ENCODE results near the gene KRTAP5-7. TPM values are rescaled to one million over a fixed set of nuclear protein-coding genes. Genes with fewer than 3 reads are reported as not detected.
A peak's percentile ranks its signal among the peaks of the same experiment; 100 is the strongest.

Gene KRTAP5-7
- total and polyA plus RNA-seq, 2 donors from 2014 or later, result 0.22 TPM; not detected in 1

DNA sequence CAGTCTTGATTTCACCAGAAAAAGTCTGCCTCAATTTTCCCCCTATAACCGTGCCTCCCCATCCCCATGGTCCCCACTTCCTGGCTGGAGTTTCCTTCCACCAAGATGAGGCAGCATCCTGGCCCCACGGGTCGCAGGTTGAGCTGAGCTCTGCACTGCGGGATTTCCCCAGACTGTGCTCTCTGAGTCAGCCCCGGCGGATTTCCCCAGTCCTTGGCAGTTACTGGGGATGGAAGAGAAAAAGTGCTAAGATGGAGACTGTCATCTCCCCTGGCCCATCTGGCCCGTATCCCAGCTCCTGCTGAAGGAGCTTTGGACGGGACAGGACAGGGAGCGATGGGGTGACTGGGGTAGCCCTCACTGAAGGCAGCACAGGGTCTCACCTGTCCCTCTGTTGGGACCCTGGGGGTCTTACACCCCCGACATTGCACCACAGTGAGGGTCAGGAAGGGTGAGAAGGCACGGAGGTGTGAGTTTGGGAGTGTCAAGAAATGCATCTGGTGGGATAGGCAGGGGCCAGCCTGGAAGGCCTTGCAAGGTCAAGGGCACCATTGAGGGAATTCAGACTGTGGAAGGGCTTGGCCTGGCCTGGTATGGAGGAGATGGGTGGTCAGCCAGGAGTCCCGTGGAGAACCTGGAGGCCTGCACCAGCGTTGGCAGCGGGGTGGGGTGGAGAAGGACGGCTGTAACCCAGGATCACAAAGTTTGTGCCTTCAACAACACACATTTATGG lies 37.6 kb upstream of the KRTAP5-7 start:
- no peak for FAIRE-seq

DNA sequence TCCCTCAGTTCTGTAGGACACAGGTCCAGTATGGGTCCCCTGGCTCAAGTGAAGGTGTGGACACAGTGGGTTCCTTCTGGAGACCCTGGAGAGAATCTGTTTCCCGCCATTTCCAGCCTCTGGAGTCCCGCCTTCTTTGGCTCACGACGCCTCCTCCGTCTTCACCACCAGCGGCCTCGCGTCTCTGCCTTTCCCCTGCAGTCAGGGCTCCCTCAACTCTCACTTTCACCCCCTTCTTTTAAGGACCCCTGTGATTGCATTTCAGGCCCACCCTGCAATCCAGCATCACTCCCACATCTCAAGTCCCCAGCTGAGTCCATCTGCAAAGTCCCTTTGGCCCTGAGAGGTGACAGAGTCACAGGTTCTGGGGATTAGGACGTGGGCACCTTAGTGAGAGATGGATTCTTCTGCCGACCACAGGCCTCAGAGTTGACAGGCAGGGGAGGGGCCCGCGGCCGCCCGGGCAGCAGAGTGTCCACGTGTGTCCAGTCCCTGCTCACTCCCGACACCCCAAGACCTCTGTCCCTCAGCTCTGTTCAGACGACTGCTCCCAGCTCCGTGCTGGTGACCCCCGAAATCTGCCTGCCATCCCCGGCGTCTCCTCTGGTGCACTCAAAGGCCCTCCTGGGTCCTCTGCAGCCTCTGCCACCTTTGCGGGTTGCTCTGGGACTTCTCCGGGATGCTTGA lies 36.9 kb upstream of the KRTAP5-7 start:
- H3K36me3 ChIP-seq (ENCODE audit: control insufficient read depth in 2 of 3, insufficient read depth in 3 of 3, low read length in 3 of 3), result peaks cover 4 to 27% (median 14%) of the 10 kb centered on the region in 3 donors
- no peak overlapping the region for H3K4me3 ChIP-seq (ENCODE audit: low read length in 3 of 3)
- H3K4me1 ChIP-seq (ENCODE audit: control insufficient read depth in 2 of 3, insufficient read depth in 2 of 3, low read depth in 1 of 3, low read length in 3 of 3), result peaks cover 0 to 2% (median 0%) of the 10 kb centered on the region in 3 donors
- no peaks in the 10 kb centered on the region for H3K27me3 ChIP-seq (ENCODE audit: control insufficient read depth, insufficient read depth, low read length)
- DNase-seq (peak in 1 of 5 donors; percentile 26), FAIRE-seq (no peak)
- no peak overlapping the region for H3K9ac ChIP-seq (ENCODE audit: low read length in 3 of 3)
- H3K27ac ChIP-seq (ENCODE audit: low read depth in 2 of 2, low read length in 2 of 2), result no peak overlapping the region
- H3K9me3 ChIP-seq (ENCODE audit: control insufficient read depth in 2 of 3, insufficient read depth in 1 of 3, low read length in 3 of 3), result no peaks in the 10 kb centered on the region
- no peak for TF ChIP-seq CTCF (IDR thresholded peaks at IDR 0.05; ENCODE audit: borderline replicate concordance, extremely low read depth, insufficient read depth)
- intact Hi-C loops (cut with DNase I), result no loop called here

More for the DNA sequence above, 37.6 kb upstream of the KRTAP5-7 start:
- no peak for TF ChIP-seq CTCF (IDR thresholded peaks at IDR 0.05; ENCODE audit: borderline replicate concordance, extremely low read depth, insufficient read depth)
- Histone ChIP-seq H3K27ac (ENCODE audit: low read depth in 2 of 2, low read length in 2 of 2) (no peak overlapping the region), H3K27me3 (ENCODE audit: control insufficient read depth, insufficient read depth, low read length) (no peaks in the 10 kb centered on the region), H3K4me3 (ENCODE audit: low read length in 3 of 3) (no peak overlapping the region), H3K36me3 (ENCODE audit: control insufficient read depth in 2 of 3, insufficient read depth in 3 of 3, low read length in 3 of 3) (peaks cover 6 to 32% (median 19%) of the 10 kb centered on the region in 3 donors), H3K9ac (ENCODE audit: low read length in 3 of 3) (no peak overlapping the region), H3K4me1 (ENCODE audit: control insufficient read depth in 2 of 3, insufficient read depth in 2 of 3, low read depth in 1 of 3, low read length in 3 of 3) (peaks cover 0 to 2% (median 0%) of the 10 kb centered on the region in 3 donors), H3K9me3 (ENCODE audit: control insufficient read depth in 2 of 3, insufficient read depth in 1 of 3, low read length in 3 of 3) (no peaks in the 10 kb centered on the region)
- intact Hi-C loops (cut with DNase I), result no loop called here
- peak in 2 of 5 donors; percentile 18 to 30 for DNase-seq

GRCh38 chr11:71490731-71491390 lies 36.2 kb upstream of the KRTAP5-7 start:
- intact Hi-C loops (cut with DNase I), result no loop called here
- FAIRE-seq (no peak), DNase-seq (no peak)
- no peak for TF ChIP-seq CTCF (IDR thresholded peaks at IDR 0.05; ENCODE audit: borderline replicate concordance, extremely low read depth, insufficient read depth)
- Histone ChIP-seq H3K4me3 (ENCODE audit: low read length in 3 of 3) (no peak overlapping the region), H3K4me1 (ENCODE audit: control insufficient read depth in 2 of 3, insufficient read depth in 2 of 3, low read depth in 1 of 3, low read length in 3 of 3) (peaks cover 0 to 2% (median 0%) of the 10 kb centered on the region in 3 donors), H3K36me3 (ENCODE audit: control insufficient read depth in 2 of 3, insufficient read depth in 3 of 3, low read length in 3 of 3) (peaks cover 4 to 28% (median 18%) of the 10 kb centered on the region in 3 donors), H3K27me3 (ENCODE audit: control insufficient read depth, insufficient read depth, low read length) (no peaks in the 10 kb centered on the region), H3K27ac (ENCODE audit: low read depth in 2 of 2, low read length in 2 of 2) (no peak overlapping the region), H3K9ac (ENCODE audit: low read length in 3 of 3) (no peak overlapping the region), H3K9me3 (ENCODE audit: control insufficient read depth in 2 of 3, insufficient read depth in 1 of 3, low read length in 3 of 3) (no peaks in the 10 kb centered on the region)
